Esophagus squamous epithelium (tissue), 5 donors: Measurements from ENCODE around the gene TP53. TPM values are rescaled to one million over a fixed set of nuclear protein-coding genes. Genes with fewer than 3 reads are reported as not detected.
A peak's percentile ranks its signal among the peaks of the same experiment; 100 is the strongest.

ENCODE experiments used
- DNase-seq: peaks from one replicate; lab custom pipeline; 2025; lab: John Stamatoyannopoulos, UW
- H3K27ac ChIP-seq, 4 donors: fragments of 200-600 bp; sonication (generic); one replicate each; pipeline ENCODE4 v1.5.1; 2016 to 2019; ENCODE audit warnings: mild to moderate bottlenecking in 1 of 4
- H3K27me3 ChIP-seq, 4 donors: fragments of 200-600 bp; sonication (generic); 1 replicate in 3 of 4; 2 replicates in 1 of 4; pipeline versions ENCODE4 v1.5.1 to v1.6.0; 2017 to 2021; ENCODE audit warnings: antibody characterized with exemption in 1 of 4
- H3K36me3 ChIP-seq, 3 donors: fragments of 200-600 bp; sonication (generic); one replicate each; pipeline ENCODE4 v1.5.1; 2016 to 2019
- H3K4me1 ChIP-seq, 3 donors: fragments of 200-600 bp; sonication (generic); one replicate each; pipeline ENCODE4 v1.5.1; 2017 to 2019
- H3K4me3 ChIP-seq, 4 donors: fragments of 200-600 bp; sonication (generic); 1 replicate in 3 of 4; 2 replicates in 1 of 4; pipeline ENCODE4 v1.5.1; 2016 to 2019; ENCODE audit warnings: mild to moderate bottlenecking in 2 of 4, moderate library complexity in 1 of 4
- H3K9me3 ChIP-seq, 3 donors: fragments of 200-600 bp; sonication (generic); one replicate each; pipeline ENCODE4 v1.5.1; 2016 to 2019
- POLR2A ChIP-seq, 4 donors: fragments of 450-650 bp; IDR thresholded peaks; one replicate each; pipeline ENCODE4 v1.6.1; 2017; ENCODE audit warnings: antibody characterized with exemption in 4 of 4, mild to moderate bottlenecking in 4 of 4, moderate library complexity in 3 of 4
- WGBS, 2 donors: methylation state at CpG; one replicate each; pipeline ENCODE4 v1.1.5; 2018; 5-methylcytosine and 5-hydroxymethylcytosine counted together
- intact Hi-C: fragments of 100-400 bp; cut with DNase I; formaldehyde crosslinking; loops from one replicate; pipeline ENCODE4 v1.15.0; 2022
- total RNA-seq, 4 donors: library from RNA; depleted of rRNA; stranded (reverse); fragments of >200 nt; gene quantifications; one replicate each; pipeline ENCODE4 v1.1.0, GENCODE V29; 2016
- TF ChIP-seq, protein P1 (sequence below), 6 experiments: fragments of 450-650 bp in 4 of 6; fragments of 200-600 bp in 2 of 6; sonication (generic) in 2 of 6; IDR thresholded peaks; one replicate each; pipeline ENCODE4 v1.5.1; 2016 to 2019; ENCODE audit warnings: antibody characterized with exemption in 6 of 6, mild to moderate bottlenecking in 4 of 6, moderate library complexity in 4 of 6
- donor health status: DM: yes; HTN: yes; CAD: no.

Gene TP53
- total RNA-seq, 4 donors from 2014 or later = 26.6 to 35.1 (median 33.9) TPM

DNA sequence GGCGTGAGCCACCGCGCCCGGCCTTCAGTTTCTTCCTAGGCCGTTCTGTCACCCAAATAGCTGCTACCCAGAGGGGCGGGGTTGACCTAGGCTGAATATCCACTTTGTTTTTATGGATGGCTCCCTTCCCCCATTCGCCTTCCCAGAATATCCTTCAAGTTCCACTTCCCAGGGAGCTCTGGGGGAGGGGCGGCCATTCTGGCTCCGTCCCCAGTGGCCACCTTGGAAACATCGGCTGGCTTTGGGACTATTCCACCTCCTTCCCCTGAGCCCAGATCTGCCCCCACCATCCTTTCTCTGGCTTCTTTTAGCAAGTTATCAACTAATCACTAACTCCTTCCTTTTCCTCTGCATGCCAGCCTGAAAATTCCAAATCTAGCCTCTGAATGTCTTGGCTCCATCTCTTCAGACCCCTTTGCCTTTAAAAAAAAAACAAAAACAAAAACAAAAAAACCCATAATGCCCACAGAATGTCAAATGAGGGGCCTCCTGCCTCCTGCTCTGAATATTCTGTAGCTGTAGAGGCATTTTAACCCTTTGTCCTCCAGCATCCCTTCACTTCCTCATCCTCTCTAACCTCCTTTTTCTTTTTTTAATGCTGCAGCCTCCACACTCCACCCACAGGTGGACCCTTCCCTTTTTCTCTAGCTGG lies 30.2 kb downstream of the TP53 start:
- intact Hi-C loops = no loop called here
- WGBS, 2 donors = 42 to 66% methylated on average over 3 to 10 of the region's 10 CpGs
- DNase-seq = no peak
- TF ChIP-seq, protein P1, sequence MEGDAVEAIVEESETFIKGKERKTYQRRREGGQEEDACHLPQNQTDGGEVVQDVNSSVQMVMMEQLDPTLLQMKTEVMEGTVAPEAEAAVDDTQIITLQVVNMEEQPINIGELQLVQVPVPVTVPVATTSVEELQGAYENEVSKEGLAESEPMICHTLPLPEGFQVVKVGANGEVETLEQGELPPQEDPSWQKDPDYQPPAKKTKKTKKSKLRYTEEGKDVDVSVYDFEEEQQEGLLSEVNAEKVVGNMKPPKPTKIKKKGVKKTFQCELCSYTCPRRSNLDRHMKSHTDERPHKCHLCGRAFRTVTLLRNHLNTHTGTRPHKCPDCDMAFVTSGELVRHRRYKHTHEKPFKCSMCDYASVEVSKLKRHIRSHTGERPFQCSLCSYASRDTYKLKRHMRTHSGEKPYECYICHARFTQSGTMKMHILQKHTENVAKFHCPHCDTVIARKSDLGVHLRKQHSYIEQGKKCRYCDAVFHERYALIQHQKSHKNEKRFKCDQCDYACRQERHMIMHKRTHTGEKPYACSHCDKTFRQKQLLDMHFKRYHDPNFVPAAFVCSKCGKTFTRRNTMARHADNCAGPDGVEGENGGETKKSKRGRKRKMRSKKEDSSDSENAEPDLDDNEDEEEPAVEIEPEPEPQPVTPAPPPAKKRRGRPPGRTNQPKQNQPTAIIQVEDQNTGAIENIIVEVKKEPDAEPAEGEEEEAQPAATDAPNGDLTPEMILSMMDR (IDR thresholded peaks at IDR 0.05) = no peak
- TF ChIP-seq POLR2A (IDR thresholded peaks at IDR 0.05) = no peak
- Histone ChIP-seq H3K27me3 (peaks cover 0 to 19% (median under 1%) of the 10 kb centered on the region in 4 donors), H3K4me1 (peaks cover 0 to 6% (median 0%) of the 10 kb centered on the region in 3 donors), H3K36me3 (no peaks in the 10 kb centered on the region), H3K9me3 (no peaks in the 10 kb centered on the region), H3K4me3 (no peak overlapping the region), H3K27ac (peak overlapping the region in 1 of 4 donors; percentile 40)

GRCh38 chr17:7655541-7655840 lies 31.8 kb downstream of the TP53 start:
- no peak overlapping the region for H3K4me3 ChIP-seq
- intact Hi-C loops = no loop called here
- peaks cover 3 to 35% (median 10%) of the 10 kb centered on the region in 4 donors for H3K27me3 ChIP-seq
- no peaks in the 10 kb centered on the region for H3K36me3 ChIP-seq
- TF ChIP-seq POLR2A (IDR thresholded peaks at IDR 0.05) = no peak
- TF ChIP-seq, protein P1 (IDR thresholded peaks at IDR 0.05) = no peak
- WGBS, 2 donors = 80 to 90% methylated on average over 11 to 14 of the region's 17 CpGs
- peak overlapping the region in 1 of 4 donors; percentile 16 for H3K27ac ChIP-seq
- DNase-seq = no peak
- H3K9me3 ChIP-seq = no peaks in the 10 kb centered on the region
- H3K4me1 ChIP-seq = peaks cover 12 to 22% (median 13%) of the 10 kb centered on the region in 3 donors

GRCh38 chr17:7654832-7655540 lies 32.3 kb downstream of the TP53 start:
- H3K4me3 ChIP-seq = no peak overlapping the region
- DNase-seq = no peak
- no peaks in the 10 kb centered on the region for H3K9me3 ChIP-seq
- H3K4me1 ChIP-seq = peaks cover 12 to 27% (median 17%) of the 10 kb centered on the region in 3 donors
- no peak for TF ChIP-seq POLR2A (IDR thresholded peaks at IDR 0.05)
- TF ChIP-seq, protein P1 (IDR thresholded peaks at IDR 0.05) = no peak
- peak overlapping the region in 1 of 4 donors; percentile 16 for H3K27ac ChIP-seq
- 71 to 81% methylated on average over 15 to 16 of the region's 16 CpGs for WGBS, 2 donors
- intact Hi-C loops = no loop called here
- H3K36me3 ChIP-seq = no peaks in the 10 kb centered on the region
- peaks cover 3 to 40% (median 10%) of the 10 kb centered on the region in 4 donors for H3K27me3 ChIP-seq

DNA sequence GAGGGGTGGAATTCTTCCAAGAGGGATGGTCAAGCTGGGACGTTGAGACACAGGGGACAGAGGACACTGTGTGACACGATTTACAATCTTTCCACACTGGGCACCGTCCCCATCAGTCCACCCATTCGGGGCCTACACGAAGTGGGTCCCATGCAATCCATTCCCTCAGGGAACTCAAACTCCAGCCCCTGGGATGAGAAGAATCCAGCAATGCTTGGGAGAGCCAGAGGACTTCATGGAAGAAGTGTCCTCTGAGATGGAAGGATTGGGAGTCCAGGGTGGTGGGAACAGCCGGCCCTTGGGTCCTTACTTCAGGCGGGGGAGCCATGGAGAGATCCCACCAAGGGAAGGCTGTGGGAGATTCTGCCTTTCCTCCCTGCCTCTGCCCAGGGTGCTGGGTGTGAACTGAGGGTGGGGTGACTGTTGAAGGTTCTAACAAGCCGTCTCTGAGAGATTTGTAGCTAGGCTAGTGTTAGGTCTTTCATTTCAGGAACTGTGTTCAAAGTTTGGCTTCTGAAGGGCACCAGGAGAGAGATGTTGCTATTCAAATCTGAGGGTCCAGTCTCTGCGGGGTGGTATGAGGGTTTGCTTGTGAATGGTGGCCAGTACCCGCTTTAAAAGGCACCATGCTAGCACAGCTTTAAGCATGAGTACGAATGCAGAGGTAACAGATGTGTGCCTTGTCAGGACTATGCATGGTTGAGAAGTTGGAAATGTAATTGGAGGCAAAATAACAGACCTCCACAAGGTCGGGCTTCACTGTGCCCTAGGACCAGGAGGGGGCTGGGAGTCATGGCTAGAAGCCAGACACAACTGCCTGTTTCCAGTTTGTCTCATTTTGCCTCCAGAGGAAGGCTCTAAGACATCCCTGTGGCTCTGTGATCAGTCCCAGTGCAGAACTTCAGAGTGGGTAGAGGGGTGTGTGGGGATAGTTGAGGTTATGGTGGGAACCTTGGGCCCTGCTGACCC lies 34.6 kb downstream of the TP53 start:
- TF ChIP-seq, protein P1 (IDR thresholded peaks at IDR 0.05) = no peak
- TF ChIP-seq POLR2A (IDR thresholded peaks at IDR 0.05) = no peak
- Histone ChIP-seq H3K4me3 (peak overlapping the region in 1 of 4 donors; percentile 73), H3K36me3 (no peaks in the 10 kb centered on the region), H3K9me3 (no peaks in the 10 kb centered on the region), H3K27ac (peak overlapping the region in 2 of 4 donors; percentile 5 to 73), H3K4me1 (peaks cover 12 to 28% (median 17%) of the 10 kb centered on the region in 3 donors), H3K27me3 (peaks cover 3 to 54% (median 10%) of the 10 kb centered on the region in 4 donors)
- intact Hi-C loops = no loop called here
- no peak for DNase-seq
- WGBS, 2 donors = 67 to 86% methylated on average over 6 to 10 of the region's 12 CpGs
